HG02943 (cell line): ENCODE results near the gene ADAD1.

ENCODE experiments used
- ATAC-seq: cut with Tn5 transposase; IDR thresholded peaks from one replicate; pipeline ENCODE4 v1.9.1; 2021; ENCODE audit warnings: mild to moderate bottlenecking, low read depth, moderate library complexity; ENCODE audit not compliant: unreplicated experiment

Gene ADAD1

GRCh38 chr4:122453384-122453995 lies 74.7 kb downstream of the ADAD1 start:
- ATAC-seq = no peak

DNA sequence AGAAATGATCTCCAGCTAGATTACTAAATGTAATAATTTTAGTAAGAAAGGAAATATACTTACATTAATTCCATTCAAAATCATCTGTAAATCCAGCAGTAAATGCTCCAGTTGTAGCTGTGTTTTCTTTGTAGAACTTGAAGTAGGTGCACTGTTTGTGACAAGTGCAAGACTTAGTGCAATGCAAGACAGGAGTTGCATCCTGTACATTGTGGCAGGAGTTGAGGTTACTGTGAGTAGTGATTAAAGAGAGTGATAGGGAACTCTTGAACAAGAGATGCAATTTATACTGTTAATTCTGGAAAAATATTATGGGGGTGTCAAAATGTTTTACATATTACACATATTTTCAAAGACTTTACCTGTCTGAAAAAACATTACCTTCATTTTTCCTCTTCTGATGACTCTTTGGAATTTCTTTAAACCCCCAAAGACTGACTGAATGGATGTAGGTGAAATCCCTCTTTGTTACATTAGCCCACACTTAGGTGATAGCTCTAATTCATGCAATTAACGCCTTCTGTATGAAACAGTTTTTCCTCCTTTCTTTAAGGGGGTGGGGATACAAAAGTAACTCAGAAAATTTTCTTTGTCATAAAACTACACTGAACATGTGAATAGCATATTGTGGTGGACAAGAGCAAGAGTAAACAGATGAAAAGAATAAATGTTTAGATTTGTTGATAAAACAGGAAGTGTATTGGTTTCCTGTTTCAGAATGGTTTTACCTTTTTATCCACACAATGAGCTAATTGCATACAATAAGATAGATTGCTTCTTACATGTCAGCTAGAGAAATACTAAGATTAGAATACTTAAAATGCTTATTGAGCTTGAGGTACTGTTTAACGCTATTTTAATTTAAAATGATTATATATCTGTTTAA lies 77.7 kb downstream of the ADAD1 start, which contains the start of gene IL2:
IL2 (minus strand) TSS at position 495 of the 886 bp plus-strand sequence; CDS start at position 210, 285 bp downstream.
- ATAC-seq = no peak

DNA sequence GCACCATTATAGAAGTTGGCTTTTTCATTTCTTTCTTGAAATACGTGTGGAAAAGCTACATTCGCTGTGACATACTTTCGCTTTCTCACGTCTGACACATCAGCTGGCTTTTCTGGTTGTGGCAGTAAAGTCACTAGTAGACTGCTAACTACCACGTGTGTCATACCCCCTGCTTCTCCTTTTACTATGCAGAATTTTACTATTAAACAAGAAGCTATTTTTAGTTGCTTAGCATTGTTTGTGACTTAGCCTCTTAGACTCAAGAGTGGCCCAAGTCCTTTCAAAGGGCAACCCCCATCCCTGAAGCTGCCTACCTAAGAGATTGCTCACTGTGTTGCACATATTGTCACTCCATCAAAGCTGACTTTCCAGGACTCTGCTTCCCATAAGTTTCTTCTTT lies 79.8 kb downstream of the ADAD1 start:
- no peak for ATAC-seq

- ATAC-seq = no peak
Measured at GRCh38 chr4:122469457-122469856, 90.6 kb downstream of the ADAD1 start.

DNA sequence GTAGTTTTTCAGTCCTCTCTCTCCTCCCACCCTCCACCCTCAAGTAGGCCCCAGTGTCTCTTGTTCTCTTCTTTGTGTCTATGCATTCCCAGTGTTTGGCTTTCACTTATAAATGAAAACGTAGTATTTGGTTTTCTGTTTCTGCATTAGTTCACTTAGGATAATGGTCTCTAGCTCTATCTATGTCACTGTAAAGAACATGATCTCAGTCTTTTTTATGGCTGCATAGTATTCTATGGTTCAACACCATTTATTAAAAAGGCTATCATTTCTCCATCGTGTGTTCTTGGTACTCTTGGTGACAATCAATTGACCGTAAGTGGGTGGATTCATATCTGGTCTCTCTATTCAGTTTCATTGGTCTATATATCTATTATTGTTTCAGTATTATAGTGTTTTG lies 96.4 kb downstream of the ADAD1 start:
- no peak for ATAC-seq

DNA sequence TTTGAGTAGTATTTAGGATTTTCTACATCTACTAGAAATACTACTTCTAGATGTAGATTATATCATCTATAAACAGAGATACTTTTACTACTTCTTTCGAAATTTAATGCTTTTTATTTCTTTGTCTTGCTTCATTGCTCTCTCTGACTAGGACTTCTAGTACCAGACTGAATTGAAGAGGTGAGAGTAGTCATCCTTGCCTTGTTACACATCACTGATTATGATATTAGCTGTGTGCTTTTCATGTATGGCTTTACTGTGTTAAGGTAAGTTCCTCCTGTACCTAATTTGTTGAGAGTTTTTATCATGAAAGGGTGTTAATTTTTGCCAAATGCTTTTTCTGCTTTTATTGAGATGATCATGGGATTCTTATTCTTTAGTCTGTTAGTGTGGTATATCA lies 97.3 kb downstream of the ADAD1 start:
- no peak for ATAC-seq

DNA sequence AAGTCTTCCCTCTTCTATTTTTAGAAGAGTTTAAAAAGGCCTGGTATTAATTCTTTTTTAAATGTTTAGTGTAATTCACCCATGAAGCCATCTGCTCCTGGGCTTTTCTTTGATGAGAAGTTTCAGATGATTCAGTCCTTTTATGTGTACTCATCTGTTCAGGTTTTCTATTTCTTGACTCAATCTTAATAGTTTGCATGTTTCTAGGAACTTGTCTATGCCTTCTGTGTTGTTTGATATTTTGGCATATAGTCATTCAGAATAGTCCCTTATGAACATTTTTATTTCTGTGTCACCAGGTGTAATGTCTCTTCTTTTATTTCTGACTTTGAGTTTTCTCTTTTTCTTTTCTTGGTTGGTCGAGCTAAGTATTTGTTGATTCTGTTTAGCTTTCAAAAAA lies 97.9 kb downstream of the ADAD1 start:
- no peak for ATAC-seq
